GM19025 (cell line): ENCODE measurements around the gene HPSE2.
"Not testable (repeated sequence)": the region's sequence is repeated elsewhere in the genome, so short reads cannot be mapped to it uniquely, and the experiment has no call there.

Experiments used
- ATAC-seq: cut with Tn5 transposase; IDR thresholded peaks from one replicate; pipeline ENCODE4 v1.9.1; 2021; ENCODE audit warnings: mild to moderate bottlenecking, low read depth, moderate library complexity; ENCODE audit not compliant: unreplicated experiment

Gene HPSE2

DNA sequence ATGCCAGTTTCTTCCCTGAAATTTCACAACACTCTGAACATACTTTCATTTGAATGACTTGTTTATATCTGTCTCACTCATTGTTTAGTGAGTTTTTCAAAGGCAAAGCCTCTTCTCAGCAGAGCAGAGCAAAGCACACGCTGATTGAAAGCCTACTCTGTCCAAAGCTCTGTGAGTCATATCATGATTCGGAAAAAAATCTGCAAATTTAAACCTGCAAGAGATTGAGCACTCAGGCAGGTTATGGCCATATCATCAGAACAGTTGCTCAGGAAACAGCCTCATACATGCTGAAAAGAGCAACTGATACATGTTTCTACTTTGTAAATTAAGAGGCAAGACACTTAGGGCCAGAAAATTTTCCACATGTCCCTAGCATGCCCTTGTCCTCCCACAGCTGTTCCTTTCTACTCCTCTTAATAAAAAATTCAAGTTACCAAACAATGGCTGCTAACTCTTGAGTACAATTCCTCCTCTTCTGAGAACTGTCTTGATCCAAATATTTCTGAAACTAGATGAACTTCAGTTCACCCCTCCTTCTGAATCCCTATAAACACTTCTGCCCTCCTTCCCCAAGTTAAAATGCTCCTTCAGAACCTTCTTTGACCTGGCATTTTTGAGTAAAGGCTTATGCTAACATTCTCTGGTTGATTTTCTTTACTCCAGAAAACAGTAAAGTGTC, 648.4 kb downstream of the HPSE2 start:
- ATAC-seq: no peak

DNA sequence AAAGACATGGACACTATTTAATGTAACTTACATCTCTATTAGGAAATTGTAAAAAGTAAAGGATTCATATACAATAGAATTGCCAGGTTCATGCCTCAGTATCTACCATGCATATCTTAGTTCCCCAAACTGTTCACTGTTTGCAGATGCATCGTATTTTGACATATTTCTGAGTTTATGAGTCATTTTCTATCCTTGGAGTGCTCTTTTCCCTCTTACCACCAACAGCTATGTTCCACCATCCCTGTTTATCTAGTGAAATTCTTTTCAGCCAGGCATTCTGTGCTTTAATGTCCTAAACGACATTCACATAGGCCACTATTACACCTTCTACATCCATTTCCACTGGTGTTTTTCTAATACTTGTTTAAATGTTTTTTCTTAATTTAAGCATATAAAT, 649.6 kb downstream of the HPSE2 start:
- no peak for ATAC-seq

DNA sequence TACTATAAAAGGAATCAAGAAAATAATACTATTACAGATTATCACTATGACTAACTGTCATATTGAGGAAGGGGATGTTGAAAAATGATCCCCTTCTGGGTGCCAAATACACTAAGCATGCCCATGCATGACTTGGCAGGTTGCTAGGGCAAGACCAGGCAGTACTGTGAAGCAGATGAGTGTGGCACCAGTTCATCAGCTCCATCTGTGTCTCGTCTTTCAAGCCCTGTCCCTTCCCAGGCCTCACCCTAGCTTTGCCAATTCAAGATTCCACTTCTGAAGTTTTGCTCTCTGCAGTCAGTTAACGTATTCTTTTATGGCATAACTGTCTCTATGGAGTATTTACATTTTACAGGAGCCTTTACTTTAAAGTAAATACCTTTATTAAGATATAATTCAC, 653.3 kb downstream of the HPSE2 start:
- ATAC-seq: no peak

- no peak for ATAC-seq
Measured at GRCh38 chr10:98577578-98577977, 658.1 kb downstream of the HPSE2 start.

DNA sequence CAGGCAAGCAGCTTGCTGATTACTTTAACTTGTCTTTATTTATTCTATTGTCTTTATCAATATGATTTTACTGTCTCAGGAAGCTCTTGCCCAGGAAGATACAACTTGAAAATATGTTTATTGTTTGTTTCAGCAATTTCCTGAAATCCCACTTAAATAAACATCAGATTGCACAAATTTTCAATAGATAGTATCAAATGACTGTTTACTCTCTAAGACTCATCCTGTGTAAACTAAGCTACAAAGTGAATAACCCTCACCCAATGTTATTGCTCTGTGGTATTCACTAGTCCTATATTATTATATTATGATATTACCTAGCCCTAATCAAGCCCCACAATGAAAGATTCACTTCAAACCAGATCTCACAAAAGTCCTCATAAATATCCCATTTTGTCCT, 658.5 kb downstream of the HPSE2 start:
- no peak for ATAC-seq

DNA sequence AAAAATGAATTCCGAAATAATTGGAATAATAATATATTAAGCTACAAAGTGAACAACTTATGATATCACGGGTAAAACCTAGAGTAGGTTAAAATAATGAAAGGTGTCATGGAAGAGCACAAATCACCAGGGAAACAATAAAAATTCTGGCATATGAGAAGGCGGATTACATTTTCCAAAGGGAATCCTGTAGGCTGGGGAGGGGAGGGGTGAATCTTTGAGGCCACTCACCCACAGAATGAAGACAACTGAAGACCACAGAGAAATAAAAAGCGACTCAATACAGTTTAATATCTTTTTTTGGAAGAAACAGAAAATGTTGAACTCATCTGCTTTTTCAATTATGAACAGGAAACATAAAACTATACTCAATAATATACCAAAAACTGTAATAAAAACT, 659.6 kb downstream of the HPSE2 start:
- no peak for ATAC-seq

DNA sequence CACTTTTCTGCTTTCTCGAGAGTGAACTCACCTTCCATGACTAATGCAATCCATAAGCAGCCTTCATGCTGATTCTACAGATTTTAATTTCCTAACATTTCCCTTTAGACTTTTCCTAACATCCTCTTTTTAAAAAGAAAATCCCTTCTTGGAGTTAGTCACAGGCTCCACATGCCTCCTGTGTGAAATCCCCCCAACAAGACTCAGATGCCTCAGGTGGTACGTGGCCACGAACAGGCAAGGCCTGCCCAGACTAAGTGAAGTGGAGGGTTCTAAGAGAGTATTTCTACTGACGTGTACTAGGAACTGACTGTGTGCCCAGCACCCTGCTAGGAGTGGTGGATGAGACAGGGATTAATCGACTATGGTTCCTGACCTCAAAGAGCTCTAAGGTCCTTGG, 663.1 kb downstream of the HPSE2 start:
- ATAC-seq: no peak

DNA sequence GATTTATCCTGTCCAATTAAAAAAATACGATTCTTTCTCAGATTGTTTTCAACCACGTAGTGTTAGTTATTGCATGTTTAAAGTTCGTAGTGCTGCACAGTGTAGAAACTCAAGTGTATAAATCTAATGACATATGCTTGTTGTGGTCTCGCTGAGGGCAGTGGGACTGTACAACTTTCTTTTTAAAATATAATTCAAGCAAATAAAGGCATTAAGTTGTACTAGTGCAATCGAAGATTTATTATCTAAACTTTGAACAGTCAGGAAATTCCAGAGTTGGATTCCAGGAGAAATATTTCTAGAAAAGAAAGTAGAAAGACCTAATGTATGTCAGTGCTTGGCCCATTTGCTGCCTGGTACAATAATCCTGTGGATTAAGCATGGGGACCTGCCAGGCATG, 664.8 kb downstream of the HPSE2 start:
- no peak for ATAC-seq

- ATAC-seq: no peak
Measured at GRCh38 chr10:98569853-98570252, 665.8 kb downstream of the HPSE2 start.

DNA sequence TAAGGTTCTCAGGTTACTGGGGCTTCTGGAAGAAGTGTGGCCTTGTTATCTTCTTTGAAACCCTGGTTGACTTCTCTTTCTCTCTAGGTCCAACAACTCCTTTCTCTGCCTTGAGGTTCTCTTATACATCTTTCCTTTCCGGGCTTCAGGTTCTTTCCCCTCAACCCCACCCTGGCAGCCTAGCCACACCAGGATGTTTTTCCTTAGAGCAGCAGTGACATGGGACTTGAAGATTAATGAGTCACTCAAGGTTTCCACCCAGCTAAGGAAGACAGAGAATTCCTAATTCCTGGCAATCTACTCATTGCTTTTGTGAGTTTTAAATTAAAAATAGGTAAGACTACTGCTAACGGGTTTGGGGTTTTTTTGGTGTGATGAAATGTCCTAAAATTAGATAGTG, 667.1 kb downstream of the HPSE2 start:
- no peak for ATAC-seq

DNA sequence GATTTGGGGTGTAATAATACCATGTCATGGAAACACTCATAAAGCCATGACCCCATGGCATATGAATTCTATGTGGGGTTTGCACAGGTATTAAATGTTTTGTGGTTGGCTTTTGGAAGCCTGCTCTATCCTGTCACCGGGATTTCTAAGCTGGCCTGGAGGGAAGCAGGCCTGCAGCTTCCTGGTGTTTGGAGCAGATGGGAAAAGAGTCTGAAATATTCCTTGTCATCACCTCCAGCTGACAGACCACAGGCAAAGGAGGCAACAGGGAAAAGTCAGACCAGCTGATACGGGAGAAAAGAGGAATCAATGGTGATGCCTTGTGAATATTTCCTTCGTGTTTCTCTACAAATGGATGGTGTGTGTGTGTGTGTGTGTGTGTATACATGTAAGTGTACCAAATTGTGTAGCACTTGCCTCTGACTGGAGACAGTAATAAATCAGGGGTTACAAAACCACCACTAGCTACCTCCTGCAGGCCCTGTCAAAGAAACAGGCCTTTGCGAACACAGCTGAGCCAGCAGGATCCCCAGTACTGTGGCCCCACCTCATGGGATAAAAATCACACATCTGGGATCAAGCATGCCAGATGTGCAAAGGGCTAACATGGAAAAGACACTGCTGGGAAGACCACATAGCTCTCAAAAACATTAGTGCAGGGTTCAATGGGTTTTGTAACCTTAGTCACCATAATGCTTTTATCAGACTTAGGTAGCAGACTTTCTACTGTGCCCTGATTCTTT, 668.1 kb downstream of the HPSE2 start:
- no peak for ATAC-seq

DNA sequence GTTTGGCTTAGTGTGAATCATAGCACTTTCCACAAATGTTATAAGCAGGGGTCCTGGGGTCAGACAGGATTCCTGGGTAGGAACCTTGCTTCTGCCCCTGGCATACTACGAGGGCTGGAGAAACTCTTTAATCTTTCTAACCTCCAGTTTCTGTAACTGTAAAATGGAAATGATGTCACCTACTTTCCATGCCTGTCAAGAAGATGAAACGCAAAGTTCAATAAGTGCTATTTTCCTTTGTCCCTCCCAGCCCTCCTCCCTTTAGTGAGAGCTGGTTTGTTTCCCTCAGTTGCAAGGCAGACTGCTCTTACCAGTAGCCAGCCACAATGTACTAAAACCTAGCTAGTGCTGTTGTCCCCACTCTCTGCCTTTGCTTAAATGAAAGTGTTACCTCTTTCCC, 671.8 kb downstream of the HPSE2 start:
- ATAC-seq: no peak

- ATAC-seq: no peak
Measured at GRCh38 chr10:98560565-98560964, 675.1 kb downstream of the HPSE2 start.

DNA sequence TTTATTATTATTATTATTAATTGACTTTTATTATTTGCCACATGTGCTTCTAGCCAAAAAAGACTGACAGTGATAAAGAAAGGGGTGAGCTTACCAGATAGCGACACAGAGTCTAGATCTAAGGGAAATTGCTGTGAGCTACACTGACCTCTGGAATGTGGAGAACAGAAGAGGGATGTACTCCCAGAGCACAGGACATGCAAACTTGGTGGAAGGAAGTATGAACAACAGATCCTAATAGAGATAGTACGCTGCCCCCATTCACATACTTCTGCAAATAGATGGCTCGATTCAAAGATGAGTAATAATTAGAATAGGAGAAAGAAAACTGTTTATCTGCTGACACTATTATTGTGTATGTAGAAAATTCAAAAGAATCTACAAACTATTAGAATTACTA, 679.6 kb downstream of the HPSE2 start:
- no peak for ATAC-seq

GRCh38 chr10:98555021-98555619, 680.5 kb downstream of the HPSE2 start:
- no peak for ATAC-seq

GRCh38 chr10:98541561-98541960, 694.1 kb downstream of the HPSE2 start:
- ATAC-seq: not testable (repeated sequence)

DNA sequence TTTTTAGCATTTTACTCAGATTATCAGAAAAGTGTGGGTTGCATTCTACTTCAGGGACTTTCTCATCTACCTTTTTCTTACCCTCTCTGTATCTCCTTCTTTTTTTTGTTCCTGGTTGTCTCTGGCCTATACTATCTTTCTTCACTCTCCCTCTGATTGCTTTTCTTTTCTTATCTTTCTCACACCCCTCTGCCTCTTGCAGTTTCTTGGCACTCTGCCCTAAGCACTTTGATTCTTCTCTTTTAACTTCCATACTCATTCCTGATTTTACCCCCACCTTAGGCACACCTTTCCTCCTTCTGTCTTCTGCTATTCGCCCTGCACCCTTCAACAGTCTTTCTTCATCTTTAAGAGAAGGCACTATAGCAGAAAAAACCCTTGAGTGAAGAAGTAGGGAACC, 696.1 kb downstream of the HPSE2 start:
- no peak for ATAC-seq

DNA sequence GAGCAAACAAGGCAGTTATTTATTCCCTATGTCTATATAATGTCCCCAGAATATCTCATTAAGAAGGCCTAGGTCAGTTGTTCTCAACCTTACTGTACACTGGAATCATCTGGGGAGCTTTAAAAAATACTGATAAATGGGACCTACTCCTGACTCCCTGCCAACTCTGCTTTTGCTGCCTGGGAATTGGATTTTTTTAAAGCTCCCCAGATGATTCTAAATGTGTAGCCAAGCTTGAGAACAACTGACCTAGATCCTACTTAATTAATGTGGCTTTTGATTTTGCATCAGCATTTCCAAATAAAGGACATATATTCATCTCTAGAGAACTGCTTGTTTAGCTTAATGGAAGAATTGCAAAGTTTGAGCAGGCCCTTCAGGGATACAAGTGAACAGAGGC, 697.2 kb downstream of the HPSE2 start:
- ATAC-seq: no peak

DNA sequence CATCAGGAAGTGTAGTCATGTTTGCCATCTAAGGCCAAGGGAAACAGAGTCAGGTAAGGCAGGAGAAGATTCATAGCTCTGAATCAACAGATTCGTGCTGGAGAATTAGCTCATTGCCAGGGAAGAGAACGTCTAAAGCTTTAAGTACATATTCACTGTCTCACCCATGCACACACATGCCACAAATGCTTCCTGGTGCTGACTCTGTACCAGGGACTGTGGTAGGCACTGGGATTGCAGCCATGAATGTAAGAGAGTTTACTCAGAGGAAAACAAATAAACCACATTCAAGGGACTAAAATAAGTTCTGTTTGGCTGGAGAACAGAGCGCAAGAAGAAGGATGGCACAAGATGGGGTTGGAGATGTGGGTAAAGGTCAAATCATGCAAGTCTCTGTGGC, 699.1 kb downstream of the HPSE2 start:
- no peak for ATAC-seq

GRCh38 chr10:98533746-98534445, 701.8 kb downstream of the HPSE2 start:
- ATAC-seq: no peak

DNA sequence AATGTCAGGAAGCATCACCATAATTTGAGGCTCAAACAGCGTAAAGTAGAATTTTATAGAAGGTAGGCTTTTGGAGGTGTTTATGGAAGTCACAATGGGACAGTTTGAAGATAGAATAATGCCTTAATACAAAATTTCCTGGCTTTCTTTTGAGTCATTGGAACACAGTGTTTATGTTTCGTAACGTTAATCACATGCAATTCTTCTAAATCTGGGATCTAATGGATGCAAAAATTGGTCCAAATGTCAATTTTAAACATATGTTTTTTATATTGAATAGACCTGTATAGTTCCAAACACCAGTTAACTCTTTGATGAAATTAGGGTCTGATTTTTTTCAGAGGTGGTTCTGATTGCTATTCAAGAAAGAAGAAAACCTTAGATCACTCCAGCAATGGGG, 702.4 kb downstream of the HPSE2 start:
- ATAC-seq: no peak
